Measurements from ENCODE around the gene NCAPH2.

Gene NCAPH2

DNA sequence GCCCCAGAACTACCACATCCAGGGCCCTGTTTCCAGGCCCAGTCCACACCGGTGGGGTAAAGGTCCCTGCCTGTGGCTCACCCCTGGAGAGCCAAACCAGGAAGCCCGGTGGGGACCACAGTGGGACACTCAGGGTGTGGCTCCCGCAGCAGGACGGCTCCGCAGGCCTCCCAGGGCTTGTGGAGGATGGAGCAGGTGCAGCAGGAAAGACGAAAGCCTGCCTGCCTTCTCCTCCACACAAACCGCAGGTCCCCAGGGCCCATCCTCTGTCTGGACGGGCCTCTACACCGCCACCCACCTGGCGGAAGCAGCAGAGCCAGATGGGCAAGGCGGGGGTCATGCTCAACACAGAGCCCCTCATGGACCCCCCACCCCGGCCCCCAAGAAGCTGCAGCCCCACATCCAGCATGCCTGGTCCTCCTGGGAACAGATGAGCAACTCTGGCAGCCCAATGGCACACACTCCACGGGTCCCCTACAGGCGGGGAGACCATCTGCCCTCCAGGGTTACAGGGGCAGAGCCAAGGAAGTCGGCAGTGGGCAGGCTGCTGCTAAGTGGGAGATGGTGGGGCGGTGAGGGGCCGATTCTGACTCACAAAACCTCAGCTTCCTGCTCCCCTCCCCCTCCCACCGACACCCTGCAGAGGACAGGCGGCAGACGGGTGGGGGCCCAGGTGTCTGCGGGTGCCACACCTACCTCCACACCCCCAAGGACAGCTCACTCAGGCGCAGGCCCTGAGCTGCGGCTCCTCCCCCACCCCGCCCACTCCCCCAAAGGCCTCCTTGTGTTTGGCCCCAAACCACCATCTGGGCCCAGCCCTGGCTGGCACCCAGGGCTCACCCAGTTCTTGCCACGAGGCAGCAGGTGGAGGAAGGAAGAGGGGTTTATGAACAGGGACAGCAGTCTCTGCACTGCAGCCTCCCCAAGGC, 38.4 kb upstream of the NCAPH2 start:
- H3K27ac ChIP-seq = no peak overlapping the region

DNA sequence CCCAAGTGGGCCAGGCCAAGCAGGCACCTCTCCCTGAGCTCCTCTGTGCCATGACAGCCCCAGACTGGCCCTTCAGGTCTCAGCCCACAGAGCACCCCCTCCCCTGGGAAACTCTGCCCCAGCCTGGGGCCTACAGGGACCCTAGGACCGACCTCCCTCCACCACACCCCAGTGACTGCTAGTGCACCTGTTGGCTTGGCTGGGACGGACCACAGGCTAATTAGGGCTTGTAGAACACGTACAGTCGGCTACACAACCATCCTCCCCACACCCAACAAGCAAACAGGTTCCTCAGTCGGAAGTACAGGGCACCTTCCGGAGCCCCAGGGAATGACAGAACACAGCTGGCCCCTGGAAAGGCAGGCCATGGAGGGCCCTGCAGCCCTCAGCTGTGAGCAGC, 37.5 kb upstream of the NCAPH2 start:
- TF ChIP-seq, protein P1, sequence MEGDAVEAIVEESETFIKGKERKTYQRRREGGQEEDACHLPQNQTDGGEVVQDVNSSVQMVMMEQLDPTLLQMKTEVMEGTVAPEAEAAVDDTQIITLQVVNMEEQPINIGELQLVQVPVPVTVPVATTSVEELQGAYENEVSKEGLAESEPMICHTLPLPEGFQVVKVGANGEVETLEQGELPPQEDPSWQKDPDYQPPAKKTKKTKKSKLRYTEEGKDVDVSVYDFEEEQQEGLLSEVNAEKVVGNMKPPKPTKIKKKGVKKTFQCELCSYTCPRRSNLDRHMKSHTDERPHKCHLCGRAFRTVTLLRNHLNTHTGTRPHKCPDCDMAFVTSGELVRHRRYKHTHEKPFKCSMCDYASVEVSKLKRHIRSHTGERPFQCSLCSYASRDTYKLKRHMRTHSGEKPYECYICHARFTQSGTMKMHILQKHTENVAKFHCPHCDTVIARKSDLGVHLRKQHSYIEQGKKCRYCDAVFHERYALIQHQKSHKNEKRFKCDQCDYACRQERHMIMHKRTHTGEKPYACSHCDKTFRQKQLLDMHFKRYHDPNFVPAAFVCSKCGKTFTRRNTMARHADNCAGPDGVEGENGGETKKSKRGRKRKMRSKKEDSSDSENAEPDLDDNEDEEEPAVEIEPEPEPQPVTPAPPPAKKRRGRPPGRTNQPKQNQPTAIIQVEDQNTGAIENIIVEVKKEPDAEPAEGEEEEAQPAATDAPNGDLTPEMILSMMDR (conservative IDR thresholded peaks at IDR 0.05) = no peak
- H3K27ac ChIP-seq = no peak overlapping the region

More for the DNA sequence above, 38.4 kb upstream of the NCAPH2 start:
- TF ChIP-seq, protein P1 (conservative IDR thresholded peaks at IDR 0.05) = no peak

DNA sequence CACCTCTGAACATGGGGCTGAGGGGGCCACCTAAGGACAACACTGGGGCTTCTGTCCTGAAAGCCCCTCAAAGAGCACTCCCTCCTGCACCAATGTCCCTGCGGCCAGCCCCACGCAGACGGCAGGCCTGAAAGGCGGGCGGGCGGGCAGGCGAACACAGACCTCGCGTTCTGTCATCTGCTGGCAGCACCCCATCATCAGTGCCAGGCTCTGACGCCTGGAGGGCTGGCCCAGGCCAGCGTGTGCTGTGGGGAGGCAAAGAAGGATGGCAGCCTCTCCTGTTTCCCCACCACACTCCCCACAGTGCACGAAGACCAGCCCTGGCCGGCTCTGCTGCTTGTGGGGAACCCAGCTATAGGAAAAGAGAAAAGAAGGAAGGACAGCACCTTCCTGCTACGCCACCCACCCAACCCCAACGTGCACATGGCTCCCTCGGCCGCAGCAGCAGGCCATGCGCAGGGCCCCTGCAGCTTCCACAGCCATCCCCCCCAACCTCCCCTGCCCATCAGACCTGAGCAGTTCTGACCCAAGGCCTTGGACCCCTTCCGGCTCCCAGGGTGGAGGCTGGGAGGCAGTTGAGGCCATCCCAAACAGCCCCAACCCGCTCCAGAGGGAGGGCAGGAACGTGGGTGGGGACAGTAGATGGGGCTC, 36.7 kb upstream of the NCAPH2 start:
- no peak overlapping the region for H3K27ac ChIP-seq
- TF ChIP-seq, protein P1 (conservative IDR thresholded peaks at IDR 0.05) = no peak

DNA sequence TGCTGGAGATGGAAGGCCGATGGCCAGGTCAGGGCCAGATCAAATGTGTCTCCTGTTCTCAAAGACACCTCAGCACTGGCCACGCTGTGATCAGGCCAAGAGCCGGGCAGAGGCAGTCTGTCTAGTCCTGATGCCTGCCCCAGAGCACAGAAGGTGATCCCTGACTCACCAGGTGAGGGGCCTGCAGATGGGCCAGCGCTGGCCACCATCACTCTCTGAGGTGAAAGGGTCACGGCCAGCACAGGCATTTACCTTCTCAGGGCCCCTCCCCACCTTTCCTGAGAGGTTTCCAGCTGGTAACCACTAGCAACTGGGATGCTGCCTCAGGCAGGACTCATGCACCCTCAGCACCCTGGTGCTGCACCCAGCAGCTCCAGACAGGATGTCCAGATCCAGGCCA, 36.1 kb upstream of the NCAPH2 start:
- TF ChIP-seq, protein P1 (conservative IDR thresholded peaks at IDR 0.05) = no peak
- H3K27ac ChIP-seq = no peak overlapping the region

DNA sequence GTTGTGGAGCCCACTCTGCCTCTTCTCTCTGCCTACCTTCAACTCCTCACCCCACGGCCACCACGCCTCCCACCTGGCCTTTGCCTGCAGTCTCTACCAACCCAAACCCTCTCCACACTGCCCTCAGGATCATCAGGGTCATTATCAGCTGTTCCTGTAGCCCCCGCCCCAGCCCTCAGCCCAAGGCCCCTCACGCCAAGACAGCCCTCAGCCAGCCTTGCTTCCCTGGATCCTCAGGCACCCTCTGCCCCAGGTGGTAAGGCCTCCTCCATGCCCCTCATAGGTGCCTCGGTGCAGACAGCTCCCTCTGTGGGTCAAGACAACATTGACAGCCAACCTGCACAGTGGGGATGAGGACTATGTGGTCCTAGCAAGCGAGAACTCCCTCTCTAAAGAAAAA, 34.9 kb upstream of the NCAPH2 start:
- TF ChIP-seq, protein P1 (conservative IDR thresholded peaks at IDR 0.05) = peak; percentile 50
- no peak overlapping the region for H3K27ac ChIP-seq

DNA sequence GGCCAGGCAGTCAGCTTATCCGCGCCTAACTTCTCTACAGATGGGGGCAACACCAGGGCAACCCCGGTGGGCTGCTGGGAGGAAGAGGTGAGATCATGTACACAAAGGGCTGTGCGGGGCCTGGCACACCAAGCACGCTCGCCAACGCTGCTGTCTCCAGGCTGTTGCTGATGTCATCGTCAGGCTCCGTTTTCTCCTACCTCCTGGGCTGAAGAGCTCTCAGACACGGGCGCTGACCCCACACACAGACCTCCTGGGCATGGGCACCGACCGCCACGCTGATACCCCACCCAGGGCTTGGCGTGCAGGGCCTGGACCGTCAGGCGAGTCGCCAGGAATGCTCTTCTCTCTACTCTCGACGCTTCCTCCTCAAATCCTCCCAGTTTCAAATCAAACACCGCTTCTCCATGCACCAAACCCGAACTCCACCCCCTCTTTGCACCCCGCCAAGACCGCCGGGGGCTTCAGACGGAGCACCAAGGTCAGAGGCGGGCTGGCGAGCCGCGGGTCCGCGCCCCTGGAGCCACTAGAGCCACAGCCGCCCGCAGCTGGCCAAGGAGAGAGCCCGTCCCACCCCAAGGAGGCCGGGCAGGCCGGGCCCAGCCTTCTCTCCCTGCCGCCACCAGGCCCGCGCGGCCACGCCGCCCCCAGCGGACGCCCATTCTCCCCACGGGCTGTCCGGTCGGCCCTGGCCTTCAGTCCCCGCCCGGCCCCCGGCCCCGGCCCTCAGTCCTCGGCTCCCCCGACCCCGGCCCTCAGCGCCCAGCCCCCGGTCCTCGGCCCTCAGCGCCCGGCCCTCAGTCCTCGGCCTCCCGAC, 34.0 kb upstream of the NCAPH2 start:
- TF ChIP-seq, protein P1 (conservative IDR thresholded peaks at IDR 0.05) = no peak
- H3K27ac ChIP-seq = peak overlapping the region; percentile 63
